Measurements from ENCODE around the gene CACNA2D3.

The CACNA2D3 gene

GRCh38 chr3:54957711-54958110 is 835.4 kb downstream of the CACNA2D3 start:
- Histone ChIP-seq H3K79me1 (ENCODE audit: low read depth, low read length) (no peaks in the 10 kb centered on the region), H3K4me2 (ENCODE audit: insufficient read depth, low read length, poor library complexity, severe bottlenecking) (no peak overlapping the region), H3K18ac (ENCODE audit: low read length) (no peak overlapping the region), H2AK5ac (ENCODE audit: low read depth, low read length) (no peak overlapping the region), H3K4me1 (ENCODE audit: control insufficient read depth in 2 of 2, insufficient read depth in 1 of 2, low read depth in 1 of 2, low read length in 2 of 2) (peaks cover 9 to 11% of the 10 kb centered on the region in 2 donors), H3K27me3 (ENCODE audit: control insufficient read depth in 3 of 3, insufficient read depth in 3 of 3, low read depth in 1 of 3, low read length in 3 of 3) (no peaks in the 10 kb centered on the region), H2BK120ac (ENCODE audit: low read depth, low read length) (no peak overlapping the region), H2BK12ac (ENCODE audit: low read length) (no peak overlapping the region), H2AFZ (ENCODE audit: low read length) (no peak overlapping the region), H3K27ac (replicated peaks; ENCODE audit: low read length) (no peak overlapping the region), H3K4ac (ENCODE audit: low read length) (no peak overlapping the region), H2BK5ac (ENCODE audit: low read length) (no peak overlapping the region), H3K23ac (ENCODE audit: low read depth, low read length, poor library complexity) (no peak overlapping the region), H3K9me3 (replicated peaks in 1 of 2; ENCODE audit: control insufficient read depth in 2 of 2, insufficient read depth in 1 of 2, low read depth in 1 of 2, low read length in 2 of 2) (no peaks in the 10 kb centered on the region), H4K8ac (ENCODE audit: low read depth, low read length) (no peak overlapping the region), H3K4me3 (ENCODE audit: low read length in 2 of 2) (no peak overlapping the region), H3K36me3 (replicated peaks in 1 of 2; ENCODE audit: control insufficient read depth in 2 of 2, insufficient read depth in 2 of 2, low read length in 2 of 2) (no peaks in the 10 kb centered on the region), H2BK15ac (ENCODE audit: low read length) (no peak overlapping the region), H3K9ac (ENCODE audit: low read depth, low read length, poor library complexity) (no peak overlapping the region), H3K14ac (ENCODE audit: low read length) (no peak overlapping the region), H4K91ac (ENCODE audit: low read depth, low read length, poor library complexity) (no peak overlapping the region)
- WGBS, 2 donors (ENCODE audit: extremely low coverage in 2 of 2, insufficient read length in 2 of 2, insufficient replicate concordance in 1 of 2): no CpG with 5 or more reads among the region's 4 CpGs
- no peak for DNase-seq (ENCODE audit: low spot score)

- H3K9ac ChIP-seq (ENCODE audit: low read depth, low read length, poor library complexity): no peak overlapping the region
- H3K4me2 ChIP-seq (ENCODE audit: insufficient read depth, low read length, poor library complexity, severe bottlenecking): no peak overlapping the region
- no peaks in the 10 kb centered on the region for H3K27me3 ChIP-seq (ENCODE audit: control insufficient read depth in 3 of 3, insufficient read depth in 3 of 3, low read depth in 1 of 3, low read length in 3 of 3)
- WGBS, 2 donors (ENCODE audit: extremely low coverage in 2 of 2, insufficient read length in 2 of 2, insufficient replicate concordance in 1 of 2): no CpG with 5 or more reads among the region's 1 CpG
- H3K18ac ChIP-seq (ENCODE audit: low read length): no peak overlapping the region
- no peak overlapping the region for H2BK12ac ChIP-seq (ENCODE audit: low read length)
- H3K4ac ChIP-seq (ENCODE audit: low read length): no peak overlapping the region
- H4K91ac ChIP-seq (ENCODE audit: low read depth, low read length, poor library complexity): no peak overlapping the region
- H2BK15ac ChIP-seq (ENCODE audit: low read length): no peak overlapping the region
- no peak overlapping the region for H3K4me3 ChIP-seq (ENCODE audit: low read length in 2 of 2)
- H3K14ac ChIP-seq (ENCODE audit: low read length): no peak overlapping the region
- H3K27ac ChIP-seq (replicated peaks; ENCODE audit: low read length): no peak overlapping the region
- no peak overlapping the region for H2BK5ac ChIP-seq (ENCODE audit: low read length)
- peaks cover 0 to 8% of the 10 kb centered on the region in 2 donors for H3K4me1 ChIP-seq (ENCODE audit: control insufficient read depth in 2 of 2, insufficient read depth in 1 of 2, low read depth in 1 of 2, low read length in 2 of 2)
- no peak overlapping the region for H2AFZ ChIP-seq (ENCODE audit: low read length)
- H3K9me3 ChIP-seq (replicated peaks in 1 of 2; ENCODE audit: control insufficient read depth in 2 of 2, insufficient read depth in 1 of 2, low read depth in 1 of 2, low read length in 2 of 2): no peaks in the 10 kb centered on the region
- no peak overlapping the region for H2AK5ac ChIP-seq (ENCODE audit: low read depth, low read length)
- no peak for DNase-seq (ENCODE audit: low spot score)
- no peaks in the 10 kb centered on the region for H3K79me1 ChIP-seq (ENCODE audit: low read depth, low read length)
- H3K36me3 ChIP-seq (replicated peaks in 1 of 2; ENCODE audit: control insufficient read depth in 2 of 2, insufficient read depth in 2 of 2, low read length in 2 of 2): no peaks in the 10 kb centered on the region
- no peak overlapping the region for H2BK120ac ChIP-seq (ENCODE audit: low read depth, low read length)
- no peak overlapping the region for H3K23ac ChIP-seq (ENCODE audit: low read depth, low read length, poor library complexity)
- no peak overlapping the region for H4K8ac ChIP-seq (ENCODE audit: low read depth, low read length)
Observed at GRCh38 chr3:54960082-54960481, 837.7 kb downstream of the CACNA2D3 start.

DNA sequence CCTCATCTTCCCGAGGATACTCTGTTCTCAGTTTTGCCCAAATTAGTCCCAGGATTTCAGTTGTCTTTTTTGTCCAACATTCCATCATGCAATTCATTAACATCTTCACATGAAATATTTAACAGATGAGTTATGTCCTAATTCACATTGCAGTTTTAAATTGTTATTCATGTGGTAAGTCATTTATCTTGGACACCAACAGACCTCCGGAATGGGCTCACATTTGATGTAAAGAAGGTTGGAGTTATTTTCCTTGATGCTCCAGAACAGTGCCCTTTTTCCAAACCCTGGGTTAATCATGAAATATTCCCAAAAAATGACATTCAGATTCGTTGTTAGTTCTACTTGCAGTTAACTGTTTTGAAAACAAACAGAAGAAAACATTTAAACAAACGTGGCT is 838.3 kb downstream of the CACNA2D3 start:
- Histone ChIP-seq H3K79me1 (ENCODE audit: low read depth, low read length) (no peaks in the 10 kb centered on the region), H3K4me3 (ENCODE audit: low read length in 2 of 2) (no peak overlapping the region), H3K27ac (replicated peaks; ENCODE audit: low read length) (no peak overlapping the region), H3K18ac (ENCODE audit: low read length) (no peak overlapping the region), H2BK15ac (ENCODE audit: low read length) (no peak overlapping the region), H2BK120ac (ENCODE audit: low read depth, low read length) (no peak overlapping the region), H3K23ac (ENCODE audit: low read depth, low read length, poor library complexity) (no peak overlapping the region), H3K4me2 (ENCODE audit: insufficient read depth, low read length, poor library complexity, severe bottlenecking) (no peak overlapping the region), H3K9ac (ENCODE audit: low read depth, low read length, poor library complexity) (no peak overlapping the region), H3K4ac (ENCODE audit: low read length) (no peak overlapping the region), H3K14ac (ENCODE audit: low read length) (no peak overlapping the region), H3K36me3 (replicated peaks in 1 of 2; ENCODE audit: control insufficient read depth in 2 of 2, insufficient read depth in 2 of 2, low read length in 2 of 2) (no peaks in the 10 kb centered on the region), H2BK5ac (ENCODE audit: low read length) (no peak overlapping the region), H2AFZ (ENCODE audit: low read length) (no peak overlapping the region), H3K9me3 (replicated peaks in 1 of 2; ENCODE audit: control insufficient read depth in 2 of 2, insufficient read depth in 1 of 2, low read depth in 1 of 2, low read length in 2 of 2) (peaks cover 0 to under 1% of the 10 kb centered on the region in 2 donors), H3K27me3 (ENCODE audit: control insufficient read depth in 3 of 3, insufficient read depth in 3 of 3, low read depth in 1 of 3, low read length in 3 of 3) (no peaks in the 10 kb centered on the region), H2BK12ac (ENCODE audit: low read length) (no peak overlapping the region), H3K4me1 (ENCODE audit: control insufficient read depth in 2 of 2, insufficient read depth in 1 of 2, low read depth in 1 of 2, low read length in 2 of 2) (peaks cover 3 to 15% of the 10 kb centered on the region in 2 donors), H4K91ac (ENCODE audit: low read depth, low read length, poor library complexity) (no peak overlapping the region), H4K8ac (ENCODE audit: low read depth, low read length) (no peak overlapping the region), H2AK5ac (ENCODE audit: low read depth, low read length) (no peak overlapping the region)
- DNase-seq (ENCODE audit: low spot score): no peak
- no CpG with 5 or more reads among the region's 4 CpGs for WGBS, 2 donors (ENCODE audit: extremely low coverage in 2 of 2, insufficient read length in 2 of 2, insufficient replicate concordance in 1 of 2)

- Histone ChIP-seq H2BK120ac (ENCODE audit: low read depth, low read length) (no peak overlapping the region), H3K23ac (ENCODE audit: low read depth, low read length, poor library complexity) (no peak overlapping the region), H3K9me3 (replicated peaks in 1 of 2; ENCODE audit: control insufficient read depth in 2 of 2, insufficient read depth in 1 of 2, low read depth in 1 of 2, low read length in 2 of 2) (peaks cover 0 to 2% of the 10 kb centered on the region in 2 donors), H3K4me2 (ENCODE audit: insufficient read depth, low read length, poor library complexity, severe bottlenecking) (no peak overlapping the region), H2AK5ac (ENCODE audit: low read depth, low read length) (no peak overlapping the region), H3K4me1 (ENCODE audit: control insufficient read depth in 2 of 2, insufficient read depth in 1 of 2, low read depth in 1 of 2, low read length in 2 of 2) (peaks cover 3 to 18% of the 10 kb centered on the region in 2 donors), H3K4me3 (ENCODE audit: low read length in 2 of 2) (no peak overlapping the region), H3K14ac (ENCODE audit: low read length) (no peak overlapping the region), H2AFZ (ENCODE audit: low read length) (no peak overlapping the region), H2BK5ac (ENCODE audit: low read length) (no peak overlapping the region), H3K79me1 (ENCODE audit: low read depth, low read length) (no peaks in the 10 kb centered on the region), H2BK12ac (ENCODE audit: low read length) (no peak overlapping the region), H3K36me3 (replicated peaks in 1 of 2; ENCODE audit: control insufficient read depth in 2 of 2, insufficient read depth in 2 of 2, low read length in 2 of 2) (no peaks in the 10 kb centered on the region), H4K8ac (ENCODE audit: low read depth, low read length) (no peak overlapping the region), H4K91ac (ENCODE audit: low read depth, low read length, poor library complexity) (no peak overlapping the region), H3K27me3 (ENCODE audit: control insufficient read depth in 3 of 3, insufficient read depth in 3 of 3, low read depth in 1 of 3, low read length in 3 of 3) (no peaks in the 10 kb centered on the region), H3K27ac (replicated peaks; ENCODE audit: low read length) (no peak overlapping the region), H3K18ac (ENCODE audit: low read length) (no peak overlapping the region), H3K4ac (ENCODE audit: low read length) (no peak overlapping the region), H3K9ac (ENCODE audit: low read depth, low read length, poor library complexity) (no peak overlapping the region), H2BK15ac (ENCODE audit: low read length) (no peak overlapping the region)
- no CpG with 5 or more reads among the region's 2 CpGs for WGBS, 2 donors (ENCODE audit: extremely low coverage in 2 of 2, insufficient read length in 2 of 2, insufficient replicate concordance in 1 of 2)
- DNase-seq (ENCODE audit: low spot score): no peak
Observed at GRCh38 chr3:54962200-54962599, 839.8 kb downstream of the CACNA2D3 start.

Data from neuronal stem cell (in vitro differentiated cells).